Inflammatory macrophage treated with lipopolysaccharide for 4 hours (primary cell): ENCODE measurements around the gene POU2F1.
"Not testable (repeated sequence)": the region's sequence is repeated elsewhere in the genome, so short reads cannot be mapped to it uniquely, and the experiment has no call there.

ENCODE experiments used
- DNase-seq: peaks from one replicate; pipeline ENCODE4 v3.0.0-alpha.2; 2020

The POU2F1 gene

DNA sequence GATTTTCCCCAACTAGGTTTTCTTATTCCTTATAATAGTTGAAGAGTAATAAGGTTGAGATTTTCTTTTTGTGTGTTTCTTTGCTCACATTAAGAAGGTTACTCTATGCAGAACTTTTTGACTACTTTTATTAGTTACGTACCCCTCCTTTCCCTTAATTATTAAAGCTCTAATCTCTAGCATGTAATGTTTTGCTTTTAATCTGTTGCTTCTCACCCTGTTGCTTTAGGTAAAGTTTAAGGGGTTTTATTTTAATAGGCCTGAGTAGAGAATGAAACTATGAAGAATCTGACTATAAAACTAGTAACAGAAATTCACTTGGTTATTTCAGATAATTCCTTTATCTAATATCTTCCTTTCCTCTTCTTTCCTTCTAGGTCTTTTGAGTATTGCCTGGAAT is 53.4 kb downstream of the POU2F1 start:
- DNase-seq: no peak

DNA sequence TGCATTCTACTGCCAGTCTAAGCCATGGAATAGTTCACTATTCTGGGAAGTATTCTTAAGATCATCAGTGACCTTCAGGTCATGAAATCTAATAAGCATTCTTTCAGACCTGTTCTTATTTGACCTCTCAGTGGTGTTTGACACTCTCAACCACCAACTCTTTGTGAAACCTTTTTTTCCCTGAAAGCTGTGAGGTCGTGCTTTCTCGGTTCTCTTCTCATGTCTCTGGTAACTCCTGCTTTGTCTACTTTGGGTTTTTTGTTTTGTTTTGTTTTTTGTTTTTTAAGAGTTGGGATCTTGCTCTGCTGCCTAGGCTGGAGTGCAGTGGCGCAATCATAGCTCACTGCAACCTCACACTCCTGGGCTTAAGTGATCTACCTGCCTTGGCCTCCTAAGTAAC is 56.3 kb downstream of the POU2F1 start:
- no peak for DNase-seq

DNA sequence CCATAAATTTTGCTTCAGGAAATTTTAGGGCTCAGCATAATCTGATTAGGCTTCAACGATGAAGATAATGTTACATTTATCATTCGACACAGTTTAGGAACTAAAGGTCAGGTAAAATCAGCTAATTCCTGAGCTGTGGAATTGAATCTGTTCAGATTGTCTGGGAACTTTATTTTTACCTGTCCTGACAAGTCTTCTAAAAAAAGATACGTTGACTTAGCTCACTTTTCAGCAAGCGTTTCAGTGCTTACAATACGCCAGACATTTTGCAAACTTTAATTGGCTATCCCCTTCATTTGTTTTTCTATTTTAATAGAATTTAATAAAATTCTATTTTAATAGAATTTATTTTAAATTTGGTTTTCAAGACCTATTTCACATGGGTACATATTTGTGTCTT is 57.8 kb downstream of the POU2F1 start:
- no peak for DNase-seq

DNA sequence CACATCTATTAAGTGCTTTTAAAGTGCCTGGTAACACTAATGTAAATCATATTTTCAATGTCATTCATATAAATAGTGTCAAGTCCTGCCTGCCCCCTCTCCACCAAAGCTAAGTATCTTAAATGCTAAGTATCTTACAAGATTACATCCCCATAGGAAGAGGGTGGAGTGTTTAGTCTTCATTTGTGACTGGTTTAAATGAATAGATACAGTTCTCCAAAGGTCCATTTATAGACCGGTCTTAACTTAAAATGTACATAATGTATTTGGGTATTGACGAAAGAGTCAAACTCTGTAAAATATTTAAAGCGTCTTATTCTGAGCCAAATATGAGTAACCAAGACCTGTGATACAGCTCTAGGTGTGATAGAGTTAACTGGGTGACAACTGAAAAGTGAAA is 60.2 kb downstream of the POU2F1 start:
- no peak for DNase-seq

- no peak for DNase-seq
These were observed 67.8 kb downstream of the POU2F1 start for GRCh38 chr1:167288390-167289074.

- no peak for DNase-seq
These were observed 68.4 kb downstream of the POU2F1 start for GRCh38 chr1:167289075-167289442.

DNA sequence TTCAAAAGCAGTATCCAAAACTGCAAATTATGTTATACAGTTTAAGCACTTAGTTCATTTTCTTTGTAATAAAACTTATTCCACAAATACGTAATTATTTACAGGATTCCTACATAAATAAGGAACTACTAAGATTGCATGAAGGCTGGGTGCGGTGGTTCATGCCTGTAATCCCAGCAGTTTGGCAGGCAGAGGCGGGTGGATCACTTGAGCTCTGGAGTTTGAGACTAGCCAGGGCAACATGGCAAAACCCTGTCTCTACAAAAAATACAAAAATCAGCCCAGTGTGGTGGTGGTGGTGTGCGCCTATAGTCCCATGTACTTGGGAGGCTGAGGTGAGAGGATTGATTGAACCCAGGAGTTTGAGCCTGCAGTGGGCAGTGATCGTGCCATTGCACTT is 69.3 kb downstream of the POU2F1 start:
- peak; percentile 32 for DNase-seq

DNA sequence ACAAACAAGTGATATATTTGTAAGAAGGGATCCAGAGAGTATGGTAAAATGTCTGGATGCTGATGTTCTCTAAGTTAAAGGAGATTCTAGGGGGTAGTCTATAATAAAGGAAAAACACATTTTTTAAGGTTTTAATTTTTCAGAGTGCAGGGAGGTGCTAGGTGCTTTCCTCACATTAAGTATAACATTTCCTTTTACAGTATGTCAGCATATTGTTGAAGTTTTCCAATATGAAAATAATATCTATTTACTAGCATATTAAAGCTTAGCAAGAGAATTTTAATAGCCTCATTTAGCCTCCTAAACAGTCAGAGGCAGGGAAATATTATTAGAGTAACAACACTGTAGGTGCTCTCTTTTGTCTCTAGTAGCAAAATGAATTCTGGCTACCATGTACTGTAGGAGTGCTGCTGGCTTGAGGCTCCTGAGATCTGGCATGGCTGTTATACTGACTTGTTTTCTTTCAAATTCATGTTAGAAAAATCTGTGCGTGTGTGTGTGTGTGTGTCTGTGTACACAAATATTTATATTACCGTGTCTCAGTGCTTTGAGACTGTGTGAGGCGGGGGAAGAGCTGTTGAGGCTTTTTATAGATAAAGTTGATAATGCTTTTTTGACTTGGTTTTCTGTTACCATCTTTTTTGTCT is 71.0 kb downstream of the POU2F1 start:
- DNase-seq: no peak

DNA sequence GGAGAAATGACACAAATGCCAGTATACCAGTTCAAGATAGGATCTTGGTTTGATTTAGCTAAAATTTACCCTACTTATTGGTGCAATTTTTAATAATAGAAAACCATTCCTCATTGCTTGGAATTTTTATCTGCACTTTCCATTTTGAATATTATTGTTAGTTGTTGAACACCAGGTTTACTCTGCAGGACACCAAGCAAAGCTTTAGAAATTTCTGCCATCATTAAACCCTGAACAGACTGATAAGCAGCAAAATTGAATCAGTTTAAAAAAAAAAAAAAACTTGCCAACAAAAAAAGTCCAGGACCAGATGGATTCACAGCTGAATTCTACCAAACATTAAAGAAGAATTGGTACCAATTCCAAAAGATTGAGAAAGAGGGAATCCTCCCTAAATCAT is 71.5 kb downstream of the POU2F1 start:
- no peak for DNase-seq

DNA sequence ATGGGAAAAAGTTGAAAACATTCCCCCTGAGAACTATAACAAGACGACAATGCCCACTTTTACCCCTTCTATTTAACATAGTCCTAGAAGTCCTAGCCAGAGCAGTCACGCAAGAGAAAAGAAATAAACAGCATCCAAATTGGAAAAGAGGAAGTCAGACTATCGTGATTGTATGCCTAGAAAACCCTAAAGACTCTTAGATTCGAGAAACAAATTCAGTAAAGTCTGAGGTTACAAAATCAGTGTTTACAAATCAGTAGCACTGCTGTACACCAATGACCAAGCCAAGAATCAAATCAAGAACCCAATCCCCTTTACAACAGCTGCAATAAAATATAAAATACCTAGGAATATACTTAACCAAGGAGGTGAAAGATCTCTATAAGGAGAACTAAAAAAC is 72.4 kb downstream of the POU2F1 start:
- peak; percentile 49 for DNase-seq

DNA sequence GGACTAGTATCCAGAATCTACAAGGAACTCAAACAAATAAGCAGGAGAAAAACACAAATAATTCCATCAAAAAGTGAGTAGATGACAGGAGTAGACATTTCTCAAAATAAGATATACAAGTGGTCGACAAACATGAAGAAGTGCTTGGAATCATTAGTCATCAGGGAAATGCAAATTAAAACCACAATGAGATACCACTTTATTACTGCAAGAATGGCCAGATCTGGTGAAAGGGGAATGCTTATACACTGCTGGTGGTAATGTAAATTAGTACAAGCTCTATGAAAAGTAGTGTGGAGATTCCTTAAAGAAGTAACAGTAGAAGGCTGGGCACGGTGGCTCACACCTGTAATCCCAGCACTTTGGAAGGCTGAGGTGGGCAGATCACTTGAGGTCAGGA is 73.8 kb downstream of the POU2F1 start:
- peak; percentile 74 for DNase-seq

DNA sequence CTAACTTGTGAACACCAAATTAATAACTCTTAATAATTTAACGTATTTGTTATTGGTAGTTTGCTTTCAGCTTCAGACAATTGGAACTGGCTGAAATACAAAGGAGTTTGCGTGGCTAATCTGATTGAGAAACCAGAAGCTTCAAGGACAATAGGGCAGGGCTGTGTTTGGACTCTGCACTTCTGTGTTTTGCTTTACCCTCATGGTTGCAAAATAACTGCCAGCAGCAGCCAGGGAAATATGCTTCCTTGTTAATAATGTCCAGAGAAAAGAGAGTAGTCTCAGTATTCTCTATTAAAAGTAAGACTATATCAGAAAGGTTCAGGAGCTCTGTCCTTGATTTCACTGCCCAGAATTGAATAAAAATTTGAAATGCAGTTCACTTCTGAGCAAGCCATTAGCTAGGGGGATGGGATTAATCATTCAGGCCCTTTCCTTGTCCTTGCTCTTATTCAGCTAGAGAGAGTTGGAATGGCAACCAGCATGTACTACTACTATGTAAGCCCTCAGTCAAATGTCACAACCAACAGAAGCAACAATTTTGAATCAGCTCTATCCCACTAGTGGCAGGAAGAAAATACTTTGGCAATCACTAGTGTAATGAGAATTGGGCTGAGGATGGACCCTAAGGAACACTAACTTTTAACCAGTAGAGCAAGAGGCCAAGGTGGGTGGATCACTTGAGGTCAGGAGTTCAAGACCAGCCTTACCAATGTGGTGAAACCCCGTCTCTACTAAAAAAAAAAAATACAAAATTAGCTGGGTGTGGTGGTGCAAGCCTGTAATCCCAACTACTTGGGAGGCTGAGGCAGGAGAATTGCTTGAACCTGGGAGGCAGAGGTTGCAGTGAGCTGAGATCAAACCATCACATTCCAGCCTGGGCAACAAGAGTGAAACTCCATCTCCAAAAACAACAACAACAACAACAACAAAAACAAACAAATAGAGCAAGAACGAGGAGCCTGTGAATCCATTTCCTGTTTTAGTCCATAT is 76.8 kb downstream of the POU2F1 start:
- DNase-seq: peak; percentile 81

DNA sequence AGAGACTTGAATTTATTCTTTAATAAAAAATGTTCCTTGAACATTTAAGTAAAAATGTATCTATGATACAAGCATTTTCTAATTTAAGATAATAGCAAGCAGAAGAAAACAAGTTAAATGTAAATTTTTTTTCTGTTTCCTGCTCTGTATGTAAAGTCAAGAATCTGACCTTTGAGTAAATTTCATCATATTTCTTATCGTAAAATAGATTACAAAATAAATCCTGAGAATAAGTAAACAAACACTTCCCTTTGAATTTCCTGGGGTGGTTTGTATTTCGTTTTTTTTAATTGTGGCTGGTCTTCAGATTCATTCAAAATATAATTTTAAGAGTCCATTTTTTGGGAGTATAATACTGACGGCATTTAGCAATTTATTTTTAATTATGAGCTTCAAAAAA is 77.6 kb downstream of the POU2F1 start:
- DNase-seq: peak; percentile 42

- no peak for DNase-seq
These were observed 80.7 kb downstream of the POU2F1 start for GRCh38 chr1:167301355-167301754.

DNA sequence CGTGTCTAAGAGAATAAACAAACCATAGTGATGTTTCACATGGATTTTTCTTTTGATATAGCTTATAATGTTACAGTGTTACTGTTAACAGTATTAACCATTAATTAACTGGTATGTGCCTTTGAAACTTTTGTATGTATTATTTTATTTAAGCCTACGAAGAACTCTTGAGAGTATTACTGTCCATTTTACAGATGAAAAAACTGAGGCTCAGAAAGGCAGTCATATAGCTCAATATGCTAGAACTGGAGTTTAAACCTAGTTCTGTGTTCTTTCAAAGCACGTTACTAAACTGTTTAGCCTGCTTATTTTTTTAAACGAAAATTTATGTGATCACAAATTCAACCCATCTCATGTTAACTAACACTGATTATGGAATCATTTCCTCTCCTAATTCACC is 83.5 kb downstream of the POU2F1 start:
- no peak for DNase-seq

GRCh38 chr1:167305059-167305705 is 84.5 kb downstream of the POU2F1 start:
- DNase-seq: no peak

- no peak for DNase-seq
These were observed 85.1 kb downstream of the POU2F1 start for GRCh38 chr1:167305706-167306277.

GRCh38 chr1:167310732-167311131 is 90.0 kb downstream of the POU2F1 start:
- DNase-seq: no peak

- no peak for DNase-seq
These were observed 92.2 kb downstream of the POU2F1 start for GRCh38 chr1:167312871-167313270.

GRCh38 chr1:167314671-167315070 is 94.0 kb downstream of the POU2F1 start:
- DNase-seq: no peak

DNA sequence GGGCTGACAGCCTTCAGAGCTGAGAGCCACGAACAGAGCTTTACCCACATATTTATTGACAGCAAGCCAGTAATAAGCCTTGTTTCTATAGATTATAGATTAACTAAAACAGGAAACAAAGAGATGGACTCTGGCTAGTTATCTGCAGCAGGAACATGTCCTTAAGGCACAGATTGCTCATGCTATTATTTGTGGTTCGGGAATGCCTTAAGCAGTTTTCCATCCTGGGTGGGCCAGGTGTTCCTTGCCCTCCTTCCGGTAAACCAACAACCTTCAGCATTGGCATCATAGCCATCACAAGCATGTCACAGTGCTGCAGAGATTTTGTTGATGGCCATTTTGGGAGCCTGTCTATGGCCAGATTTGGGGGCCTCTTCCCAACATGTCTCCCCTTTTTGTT is 96.8 kb downstream of the POU2F1 start:
- DNase-seq: no peak

DNA sequence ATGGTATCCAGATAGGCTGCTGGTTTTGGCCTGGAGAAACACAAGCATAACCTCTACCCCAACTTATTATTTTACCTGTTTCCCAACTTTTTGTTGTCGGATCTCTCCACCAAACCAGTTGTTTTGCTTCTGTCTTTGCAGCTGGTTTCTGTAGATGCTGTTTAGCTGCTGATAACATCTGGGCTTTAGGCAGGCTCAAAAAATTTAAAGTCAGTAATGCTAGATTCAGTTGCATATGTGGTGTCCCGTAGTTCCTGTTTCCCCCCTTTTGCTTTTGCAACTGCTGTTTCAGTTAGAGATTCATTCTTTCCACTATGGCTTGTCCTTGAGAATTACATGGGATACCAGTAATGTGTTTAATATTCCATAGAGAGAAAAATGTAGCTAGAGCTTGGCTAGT is 98.5 kb downstream of the POU2F1 start:
- DNase-seq: not testable (repeated sequence)

DNA sequence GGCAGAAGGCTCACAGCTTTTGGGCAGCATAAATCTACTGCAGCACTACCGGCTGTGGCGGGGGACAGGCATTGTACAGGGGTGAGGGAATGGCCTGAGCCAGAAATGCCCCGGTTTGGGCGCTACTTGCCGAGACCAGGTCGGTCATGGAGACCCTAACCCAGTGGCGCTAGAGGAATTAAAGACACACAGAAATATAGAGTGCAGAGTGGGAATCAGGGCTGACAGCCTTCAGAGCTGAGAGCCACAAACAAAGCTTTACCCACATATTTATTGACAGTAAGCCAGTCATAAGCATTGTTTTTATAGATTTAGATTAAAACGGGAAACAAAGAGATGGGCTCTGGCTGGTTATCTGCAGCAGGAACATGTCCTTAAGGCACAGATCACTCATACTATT is 101.8 kb downstream of the POU2F1 start:
- no peak for DNase-seq
